Activated naive CD4-positive, alpha-beta T cell treated with anti-CD3 and anti-CD28 coated beads, Interleukin-2, amount 50 U/mL, for 16 hours (primary cell): Measurements from ENCODE around the gene PRXL2B.

Experiments used
- DNase-seq: peaks from one replicate; pipeline ENCODE4 v3.0.0-alpha.2; 2020

PRXL2B gene

GRCh38 chr1:2602866-2603520, 16.4 kb downstream of the PRXL2B start:
- no peak for DNase-seq

GRCh38 chr1:2603521-2604155, 17.1 kb downstream of the PRXL2B start:
- DNase-seq, result peak; percentile 7

- DNase-seq, result peak; percentile 9
Observed at GRCh38 chr1:2604156-2604843, 17.7 kb downstream of the PRXL2B start.

- no peak for DNase-seq
Observed at GRCh38 chr1:2604844-2605508, 18.4 kb downstream of the PRXL2B start.

GRCh38 chr1:2605509-2606395, 19.2 kb downstream of the PRXL2B start:
- peak; percentile 9 for DNase-seq

- peak; percentile 9 for DNase-seq
Observed at GRCh38 chr1:2606396-2606880, 19.9 kb downstream of the PRXL2B start.

- no peak for DNase-seq
Observed at GRCh38 chr1:2606881-2607621, 20.5 kb downstream of the PRXL2B start.

- DNase-seq, result no peak
Observed at GRCh38 chr1:2607641-2608091, 21.1 kb downstream of the PRXL2B start.

- peak; percentile 8 for DNase-seq
Observed at GRCh38 chr1:2609319-2610035, 22.9 kb downstream of the PRXL2B start.

GRCh38 chr1:2610036-2610959, 23.7 kb downstream of the PRXL2B start:
- DNase-seq, result no peak

GRCh38 chr1:2611031-2611501, 24.5 kb downstream of the PRXL2B start:
- peak; percentile 12 for DNase-seq

GRCh38 chr1:2611621-2612437, 25.3 kb downstream of the PRXL2B start:
- DNase-seq, result peak; percentile 8

- DNase-seq, result no peak
Observed at GRCh38 chr1:2612591-2613365, 26.2 kb downstream of the PRXL2B start.

- no peak for DNase-seq
Observed at GRCh38 chr1:2614145-2614544, 27.6 kb downstream of the PRXL2B start.

GRCh38 chr1:2617971-2618470, 31.4 kb downstream of the PRXL2B start:
- DNase-seq, result no peak

GRCh38 chr1:2623571-2624337, 37.2 kb downstream of the PRXL2B start:
- DNase-seq, result no peak
